ENCODE data around the gene UBL4A. TPM values are rescaled to one million over a fixed set of nuclear protein-coding genes. Genes with fewer than 3 reads are reported as not detected.

UBL4A gene
- total and polyA plus RNA-seq, 12 donors = 18.3 to 95.6 (median 51.6) TPM

- no peak overlapping the region for H3K4me3 ChIP-seq
- peaks cover 0 to 55% of the 10 kb centered on the region in 2 donors for H3K36me3 ChIP-seq (replicated peaks in 1 of 2)
- H3K27me3 ChIP-seq = no peaks in the 10 kb centered on the region
- DNase-seq = no peak
- H3K27ac ChIP-seq = no peak overlapping the region
- 89 to 93% (median 92%) methylated on average over 15 to 23 of the region's 23 CpGs; no CpG with 5 or more reads in 1 of the 4 donors for WGBS, 4 donors
- H3K9me3 ChIP-seq (replicated peaks in 1 of 3) = no peaks in the 10 kb centered on the region
- TF ChIP-seq, protein P1, sequence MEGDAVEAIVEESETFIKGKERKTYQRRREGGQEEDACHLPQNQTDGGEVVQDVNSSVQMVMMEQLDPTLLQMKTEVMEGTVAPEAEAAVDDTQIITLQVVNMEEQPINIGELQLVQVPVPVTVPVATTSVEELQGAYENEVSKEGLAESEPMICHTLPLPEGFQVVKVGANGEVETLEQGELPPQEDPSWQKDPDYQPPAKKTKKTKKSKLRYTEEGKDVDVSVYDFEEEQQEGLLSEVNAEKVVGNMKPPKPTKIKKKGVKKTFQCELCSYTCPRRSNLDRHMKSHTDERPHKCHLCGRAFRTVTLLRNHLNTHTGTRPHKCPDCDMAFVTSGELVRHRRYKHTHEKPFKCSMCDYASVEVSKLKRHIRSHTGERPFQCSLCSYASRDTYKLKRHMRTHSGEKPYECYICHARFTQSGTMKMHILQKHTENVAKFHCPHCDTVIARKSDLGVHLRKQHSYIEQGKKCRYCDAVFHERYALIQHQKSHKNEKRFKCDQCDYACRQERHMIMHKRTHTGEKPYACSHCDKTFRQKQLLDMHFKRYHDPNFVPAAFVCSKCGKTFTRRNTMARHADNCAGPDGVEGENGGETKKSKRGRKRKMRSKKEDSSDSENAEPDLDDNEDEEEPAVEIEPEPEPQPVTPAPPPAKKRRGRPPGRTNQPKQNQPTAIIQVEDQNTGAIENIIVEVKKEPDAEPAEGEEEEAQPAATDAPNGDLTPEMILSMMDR (IDR thresholded peaks at IDR 0.05) = no peak
- no peaks in the 10 kb centered on the region for H3K4me1 ChIP-seq (replicated peaks in 1 of 2)
- intact Hi-C loops (cut with DNase I) = no loop called here
Observed at GRCh38 chrX:154470914-154471568, 15.4 kb downstream of the UBL4A start.

- Histone ChIP-seq H3K4me1 (replicated peaks in 1 of 2) (no peaks in the 10 kb centered on the region), H3K36me3 (replicated peaks in 1 of 2) (peaks cover 0 to 61% of the 10 kb centered on the region in 2 donors), H3K27me3 (no peaks in the 10 kb centered on the region), H3K27ac (no peak overlapping the region), H3K9me3 (replicated peaks in 1 of 3) (no peaks in the 10 kb centered on the region), H3K4me3 (no peak overlapping the region)
- no peak for TF ChIP-seq POLR2A (IDR thresholded peaks at IDR 0.05)
- TF ChIP-seq, protein P1 (IDR thresholded peaks at IDR 0.05) = no peak
- WGBS, 4 donors = 76 to 95% (median 92%) methylated on average over 4 to 14 of the region's 14 CpGs
- intact Hi-C loops (cut with DNase I) = no loop called here
- DNase-seq = no peak
Observed at GRCh38 chrX:154470434-154470833, 16.0 kb downstream of the UBL4A start.

GRCh38 chrX:154469880-154470279 lies 16.5 kb downstream of the UBL4A start:
- WGBS, 4 donors = 89 to 100% (median 94%) methylated on average over 2 to 18 of the region's 18 CpGs; no CpG with 5 or more reads in 1 of the 4 donors
- intact Hi-C loops (cut with DNase I) = no loop called here
- H3K4me1 ChIP-seq (replicated peaks in 1 of 2) = no peaks in the 10 kb centered on the region
- H3K9me3 ChIP-seq (replicated peaks in 1 of 3) = no peaks in the 10 kb centered on the region
- H3K4me3 ChIP-seq = no peak overlapping the region
- H3K27ac ChIP-seq = no peak overlapping the region
- no peaks in the 10 kb centered on the region for H3K27me3 ChIP-seq
- peaks cover 0 to 66% of the 10 kb centered on the region in 2 donors for H3K36me3 ChIP-seq (replicated peaks in 1 of 2)
- DNase-seq = no peak
- TF ChIP-seq, protein P1 (IDR thresholded peaks at IDR 0.05) = no peak
- no peak for TF ChIP-seq POLR2A (IDR thresholded peaks at IDR 0.05)

- H3K36me3 ChIP-seq (replicated peaks in 1 of 2) = peaks cover 0 to 74% of the 10 kb centered on the region in 2 donors
- WGBS, 4 donors = 82 to 97% (median 90%) methylated on average over 3 to 9 of the region's 9 CpGs
Observed at GRCh38 chrX:154469114-154469513, 17.3 kb downstream of the UBL4A start.

More at GRCh38 chrX:154469114-154469513, 17.3 kb downstream of the UBL4A start:
- Histone ChIP-seq H3K27me3 (no peaks in the 10 kb centered on the region), H3K4me3 (no peak overlapping the region), H3K4me1 (replicated peaks in 1 of 2) (no peaks in the 10 kb centered on the region), H3K27ac (no peak overlapping the region), H3K9me3 (replicated peaks in 1 of 3) (no peaks in the 10 kb centered on the region)
- DNase-seq = no peak
- intact Hi-C loops (cut with DNase I) = no loop called here
- TF ChIP-seq POLR2A (IDR thresholded peaks at IDR 0.05) = no peak
- TF ChIP-seq, protein P1 (IDR thresholded peaks at IDR 0.05) = no peak
